ENCODE data around the gene SSR1.

Gene SSR1

DNA sequence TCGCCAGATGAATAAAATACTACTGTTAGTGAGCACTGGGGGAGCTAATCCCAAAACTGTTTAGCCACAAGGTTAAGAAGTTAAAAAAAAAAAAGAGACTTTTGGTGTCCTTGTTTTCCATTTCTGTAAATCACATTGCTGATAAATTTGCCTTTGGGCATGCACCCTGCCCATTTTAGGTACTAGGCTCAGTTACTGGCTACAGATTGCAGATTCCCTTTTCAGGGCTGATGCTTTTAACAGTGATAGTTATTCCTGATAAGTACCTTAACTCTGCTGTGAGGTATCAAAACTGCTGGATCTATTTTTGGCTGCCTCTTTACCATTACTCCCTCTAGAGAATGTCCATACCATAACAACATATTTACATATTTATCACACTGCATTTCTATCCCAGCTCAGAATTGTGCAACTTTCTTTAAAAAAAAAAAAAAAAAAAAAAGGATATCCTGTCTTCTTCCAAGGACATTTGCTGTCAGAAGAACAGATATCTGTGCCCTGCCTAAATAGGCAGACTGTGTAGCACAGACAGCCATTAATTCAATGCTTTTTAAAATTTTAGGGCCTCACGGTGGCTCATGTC, 94.5 kb downstream of the SSR1 start:
- H3K36me3 ChIP-seq: peaks cover 89 to 100% (median 96%) of the 10 kb centered on the region in 11 experiments
- H4K20me1 ChIP-seq: peaks cover 0 to 92% (median 21%) of the 10 kb centered on the region in 11 experiments; a peak in 12 of 22 replicates
- H3K4me2 ChIP-seq: peak overlapping the region in 7 of 11 experiments; percentile 12 to 75 (median 64); a peak in 13 of 22 replicates
- H3K4me1 ChIP-seq: peaks cover 0 to 51% (median 30%) of the 10 kb centered on the region in 10 experiments; a peak in 14 of 20 replicates
- H3K27me3 ChIP-seq: no peaks in the 10 kb centered on the region
- peak overlapping the region in 7 of 11 experiments; percentile 0 to 44 (median 28); a peak in 9 of 22 replicates for H3K27ac ChIP-seq
- peak overlapping the region in 4 of 11 experiments; percentile 6 to 36 (median 15); a peak in 4 of 22 replicates for H3K9ac ChIP-seq
- TF ChIP-seq Cebpa-rat (IDR thresholded peaks at IDR 0.05): no peak
- H3K9me3 ChIP-seq (replicated peaks in 1 of 11): no peaks in the 10 kb centered on the region
- 0 out of 20 replicates have a peak overlapping the region, but pooled peaks of 1 of the 10 experiments have one; percentile 24 for H3K4me3 ChIP-seq

All from BLaER1 treated with 17β-estradiol and CSF1 and Interleukin-3, amounts not matched to agents 10 nM and 100 nM (cell line).